OCI-LY1 (cell line): Measurements from ENCODE around the gene GCK.

Experiments
- CTCF ChIP-seq: fragments of 200-600 bp; sonication (generic), shearing (Covaris generic); IDR thresholded peaks from 2 replicates; pipeline ENCODE4 v1.5.1; 2017; ENCODE audit warnings: mild to moderate bottlenecking, antibody characterized with exemption, low read length, moderate library complexity, mixed read lengths
- EZH2 ChIP-seq: fragments of 200-600 bp; sonication (generic), shearing (Covaris generic); IDR thresholded peaks from 2 replicates; pipeline ENCODE4 v1.8.0; 2017; ENCODE audit warnings: borderline replicate concordance, mixed run types, mild to moderate bottlenecking, antibody characterized with exemption, low read length, moderate library complexity, mixed read lengths

- no peak for TF ChIP-seq CTCF
- TF ChIP-seq EZH2 = no peak
Observed at GRCh38 chr7:44193011-44193802, 4.0 kb upstream of the GCK start.
